CD4-positive, CD25-positive, alpha-beta regulatory T cell (primary cell): ENCODE measurements around the gene CHRM4. TPM values are rescaled to one million over a fixed set of nuclear protein-coding genes. Genes with fewer than 3 reads are reported as not detected.

Source experiments
- ATAC-seq, 2 donors: fragments of 150-1000 bp; cut with Tn5 transposase; one replicate each; pipeline ENCODE4 v1.10.0; 2021; ENCODE audit warnings: low read depth in 2 of 2, moderate number of reproducible peaks in 2 of 2, moderate library complexity in 1 of 2
- DNase-seq, 3 donors: peaks; one replicate each; pipeline versions ENCODE4 v3.0.0 to v3.0.0-alpha.2; 2012 to 2022; ENCODE audit warnings: mixed read lengths in 1 of 3
- H3K27ac ChIP-seq: one replicate; pipeline ENCODE4 v1.7.0; 2013; ENCODE audit warnings: mild to moderate bottlenecking, low read length; ENCODE audit not compliant: insufficient read depth, poor library complexity, severe bottlenecking
- H3K27me3 ChIP-seq: one replicate; pipeline ENCODE4 v1.7.0; 2013; ENCODE audit warnings: low read length; ENCODE audit not compliant: control insufficient read depth, insufficient read depth
- H3K36me3 ChIP-seq: one replicate; pipeline ENCODE4 v1.7.0; 2013; ENCODE audit warnings: mild to moderate bottlenecking, low read length, moderate library complexity; ENCODE audit not compliant: control insufficient read depth, insufficient read depth
- H3K4me1 ChIP-seq: 2 replicates; pipeline ENCODE4 v1.7.0; 2013; ENCODE audit warnings: mild to moderate bottlenecking, low read length; ENCODE audit not compliant: insufficient read depth, control insufficient read depth, poor library complexity, severe bottlenecking
- H3K4me3 ChIP-seq: one replicate; pipeline ENCODE4 v1.7.0; 2013; ENCODE audit warnings: low read depth, mild to moderate bottlenecking, low read length, moderate library complexity
- H3K9me3 ChIP-seq, 2 experiments: 1 replicate in 1 of 2; 2 replicates in 1 of 2; pipeline ENCODE4 v1.7.0; 2013; ENCODE audit warnings: low read length in 2 of 2, mild to moderate bottlenecking in 1 of 2, moderate library complexity in 1 of 2; ENCODE audit not compliant: control insufficient read depth in 2 of 2
- H3K27ac Mint-ChIP-seq, 3 donors: one replicate each; pipeline ENCODE4 v1.8.0; 2020 to 2022; ENCODE audit warnings: mild to moderate bottlenecking in 3 of 3, mixed read lengths in 3 of 3, moderate library complexity in 2 of 3
- H3K27me3 Mint-ChIP-seq: one replicate; pipeline ENCODE4 v1.8.0; 2022; ENCODE audit warnings: mild to moderate bottlenecking, mixed read lengths
- H3K36me3 Mint-ChIP-seq: one replicate; pipeline ENCODE4 v1.8.0; 2020; ENCODE audit warnings: mixed read lengths
- H3K4me1 Mint-ChIP-seq, 4 donors: one replicate each; pipeline ENCODE4 v1.8.0; 2020 to 2022; ENCODE audit warnings: mixed read lengths in 4 of 4, mild to moderate bottlenecking in 1 of 4
- H3K4me3 Mint-ChIP-seq, 4 donors: one replicate each; pipeline ENCODE4 v1.8.0; 2020 to 2022; ENCODE audit warnings: mild to moderate bottlenecking in 4 of 4, mixed read lengths in 4 of 4, moderate library complexity in 3 of 4
- H3K9me3 Mint-ChIP-seq, 7 donors: one replicate each; pipeline ENCODE4 v1.8.0; 2020 to 2022; ENCODE audit warnings: mixed read lengths in 7 of 7, mild to moderate bottlenecking in 3 of 7, moderate library complexity in 2 of 7
- polyA plus RNA-seq, 4 donors: library from polyadenylated mRNA; unstranded; fragments of 300-500 nt; fragmentation: Illumina TruSeq; gene quantifications; one replicate each; pipeline ENCODE4 v1.2.3, GENCODE V29; 2021
- total RNA-seq: library from RNA; stranded (reverse); gene quantifications from one replicate; pipeline ENCODE4 v1.2.3, GENCODE V29; 2022

The CHRM4 gene
- total and polyA plus RNA-seq, 5 donors from 2014 or later, result 0.15 to 2.8 (median 0.98) TPM; not detected in 1

- no peak overlapping the region for H3K27ac ChIP-seq
- Mint-ChIP-seq H3K9me3 (peaks cover 0 to 3% (median 0%) of the 10 kb centered on the region in 7 donors), H3K4me3 (peak overlapping the region in 1 of 4 donors; percentile 34), H3K36me3 (no peaks in the 10 kb centered on the region), H3K4me1 (peaks cover 0 to 28% (median 3%) of the 10 kb centered on the region in 4 donors), H3K27ac (no peak overlapping the region), H3K27me3 (peaks cover 59% of the 10 kb centered on the region)
- no peaks in the 10 kb centered on the region for H3K9me3 ChIP-seq
- H3K4me1 ChIP-seq, result peaks cover 35% of the 10 kb centered on the region
- H3K36me3 ChIP-seq, result no peaks in the 10 kb centered on the region
- H3K4me3 ChIP-seq, result no peak overlapping the region
- no peak for DNase-seq
- no peak for ATAC-seq
- peaks cover 25% of the 10 kb centered on the region for H3K27me3 ChIP-seq
Observed at GRCh38 chr11:46385169-46386004, 6.2 kb downstream of the CHRM4 start.

- Mint-ChIP-seq H3K27me3 (peaks cover 51% of the 10 kb centered on the region), H3K4me3 (peak overlapping the region in 1 of 4 donors; percentile 24)
- peaks cover 25% of the 10 kb centered on the region for H3K4me1 ChIP-seq
Observed at GRCh38 chr11:46383974-46384701, 7.4 kb downstream of the CHRM4 start.

GRCh38 chr11:46383404-46383758, 8.2 kb downstream of the CHRM4 start:
- ATAC-seq, result no peak
- Mint-ChIP-seq H3K9me3 (peaks cover 0 to 3% (median 0%) of the 10 kb centered on the region in 7 donors), H3K4me1 (peaks cover 0 to 22% (median 3%) of the 10 kb centered on the region in 4 donors), H3K4me3 (peak overlapping the region in 2 of 4 donors; percentile 54), H3K27me3 (peaks cover 43% of the 10 kb centered on the region), H3K27ac (no peak overlapping the region), H3K36me3 (no peaks in the 10 kb centered on the region)
- H3K36me3 ChIP-seq, result peaks cover 2% of the 10 kb centered on the region
- peaks cover 23% of the 10 kb centered on the region for H3K4me1 ChIP-seq
- H3K27me3 ChIP-seq, result peaks cover 15% of the 10 kb centered on the region
- H3K9me3 ChIP-seq, result no peaks in the 10 kb centered on the region
- H3K27ac ChIP-seq, result no peak overlapping the region
- H3K4me3 ChIP-seq, result no peak overlapping the region
- no peak for DNase-seq

More at GRCh38 chr11:46383974-46384701, 7.4 kb downstream of the CHRM4 start:
- no peak overlapping the region for H3K27ac ChIP-seq
- Mint-ChIP-seq H3K27ac (peak overlapping the region in 1 of 3 donors; percentile 77), H3K9me3 (peaks cover 0 to 3% (median 0%) of the 10 kb centered on the region in 7 donors), H3K36me3 (no peaks in the 10 kb centered on the region), H3K4me1 (peaks cover 0 to 23% (median 3%) of the 10 kb centered on the region in 4 donors)
- DNase-seq (no peak), ATAC-seq (no peak)
- peaks cover 22% of the 10 kb centered on the region for H3K27me3 ChIP-seq
- peaks cover 1% of the 10 kb centered on the region for H3K36me3 ChIP-seq
- no peak overlapping the region for H3K4me3 ChIP-seq
- H3K9me3 ChIP-seq, result no peaks in the 10 kb centered on the region

GRCh38 chr11:46382646-46383403, 8.8 kb downstream of the CHRM4 start:
- H3K27ac Mint-ChIP-seq, result no peak overlapping the region
- no peak for ATAC-seq

GRCh38 chr11:46381819-46382645, 9.5 kb downstream of the CHRM4 start:
- Histone ChIP-seq H3K27me3 (peaks cover 10% of the 10 kb centered on the region), H3K27ac (no peak overlapping the region), H3K4me1 (peaks cover 23% of the 10 kb centered on the region), H3K4me3 (no peak overlapping the region), H3K36me3 (peaks cover 7% of the 10 kb centered on the region), H3K9me3 (no peaks in the 10 kb centered on the region)
- Mint-ChIP-seq H3K4me1 (peaks cover 0 to 18% (median 0%) of the 10 kb centered on the region in 4 donors), H3K27me3 (peaks cover 30% of the 10 kb centered on the region), H3K27ac (no peak overlapping the region), H3K4me3 (peak overlapping the region; percentile 69 to 83 (median 80)), H3K36me3 (peaks cover 8% of the 10 kb centered on the region), H3K9me3 (peaks cover 0 to 3% (median 0%) of the 10 kb centered on the region in 7 donors)
- ATAC-seq (peak in 1 of 2 donors; percentile 21), DNase-seq (peak in 1 of 3 donors; percentile 33)

More at GRCh38 chr11:46382646-46383403, 8.8 kb downstream of the CHRM4 start:
- Histone ChIP-seq H3K36me3 (peaks cover 4% of the 10 kb centered on the region), H3K27me3 (peaks cover 14% of the 10 kb centered on the region), H3K4me3 (no peak overlapping the region), H3K27ac (no peak overlapping the region), H3K9me3 (no peaks in the 10 kb centered on the region), H3K4me1 (peaks cover 23% of the 10 kb centered on the region)
- no peak for DNase-seq
- peaks cover 38% of the 10 kb centered on the region for H3K27me3 Mint-ChIP-seq
- peak overlapping the region in 2 of 4 donors; percentile 54 to 55 for H3K4me3 Mint-ChIP-seq
- peaks cover 2% of the 10 kb centered on the region for H3K36me3 Mint-ChIP-seq
- peaks cover 0 to 3% (median 0%) of the 10 kb centered on the region in 7 donors for H3K9me3 Mint-ChIP-seq
- H3K4me1 Mint-ChIP-seq, result peaks cover 0 to 17% (median 0%) of the 10 kb centered on the region in 4 donors

GRCh38 chr11:46381048-46381818, 10.3 kb downstream of the CHRM4 start, which contains the start of gene MDK:
Gene MDK (plus strand): TSS chr11:46381669. CDS start chr11:46382058, 389 bp downstream.
- H3K4me1 Mint-ChIP-seq, result peaks cover 0 to 16% (median 0%) of the 10 kb centered on the region in 4 donors
- no peaks in the 10 kb centered on the region for H3K9me3 Mint-ChIP-seq
- H3K27ac Mint-ChIP-seq, result peak within 1 kb of the TSS in 2 of 3 donors; percentile 88 to 95
- ATAC-seq, result peak in 1 of 2 donors; percentile 1
- no peaks in the 10 kb centered on the region for H3K9me3 ChIP-seq
- peak within 1 kb of the TSS; percentile 70 to 92 (median 81) for H3K4me3 Mint-ChIP-seq
- peaks cover 5% of the 10 kb centered on the region for H3K27me3 ChIP-seq
- peaks cover 23% of the 10 kb centered on the region for H3K4me1 ChIP-seq
- no peak within 1 kb of the TSS for H3K4me3 ChIP-seq
- peaks cover 13% of the 10 kb centered on the region for H3K36me3 Mint-ChIP-seq
- peak within 1 kb of the TSS; percentile 57 for H3K27ac ChIP-seq
- H3K36me3 ChIP-seq, result peaks cover 13% of the 10 kb centered on the region
- no peak for DNase-seq
- H3K27me3 Mint-ChIP-seq, result peaks cover 24% of the 10 kb centered on the region
